NT2/D1 (cell line): ENCODE measurements around the gene RAD50.

ENCODE experiments used
- SUZ12 ChIP-seq: IDR thresholded peaks from 2 replicates; pipeline ENCODE4 v1.6.1; 2011; ENCODE audit not compliant: insufficient read length, insufficient read depth; ENCODE audit errors: extremely low read depth
- YY1 ChIP-seq: IDR thresholded peaks from 2 replicates; pipeline ENCODE4 v1.6.1; 2011; ENCODE audit not compliant: insufficient read length, insufficient read depth
- ZNF274 ChIP-seq: IDR thresholded peaks from 2 replicates; pipeline ENCODE4 v1.6.1; 2011; ENCODE audit warnings: mild to moderate bottlenecking, low read depth, low read length

DNA sequence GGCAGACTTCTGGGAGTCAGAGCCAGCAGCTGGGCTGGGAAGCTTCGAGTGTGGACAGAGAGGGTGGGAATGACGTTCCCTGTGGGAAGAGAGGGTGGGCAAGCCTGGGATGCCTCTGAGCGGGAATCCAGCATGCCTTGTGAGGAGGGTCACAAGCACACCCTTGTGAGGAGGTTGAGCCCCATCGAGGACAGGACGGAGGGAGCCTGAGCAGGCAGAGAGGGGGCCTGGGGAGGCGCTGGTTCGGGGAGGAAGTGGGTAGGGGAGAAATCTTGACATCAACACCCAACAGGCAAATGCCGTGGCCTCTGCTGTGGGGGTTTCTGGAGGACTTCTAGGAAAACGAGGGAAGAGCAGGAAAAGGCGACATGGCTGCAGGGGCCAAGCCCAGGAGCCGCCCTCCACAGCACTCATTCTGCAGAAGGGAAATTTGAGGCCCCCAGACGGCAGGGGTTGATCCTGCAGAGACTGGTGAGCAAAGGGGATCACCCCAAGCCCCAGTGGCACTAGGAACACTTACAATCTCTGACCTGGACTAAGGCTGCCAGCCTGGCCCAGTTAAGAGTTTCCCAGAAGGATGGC, 100.1 kb downstream of the RAD50 start:
- TF ChIP-seq YY1 (no peak), ZNF274 (no peak), SUZ12 (no peak)
